Medulla oblongata (tissue), 1 donor: Measurements from ENCODE around the gene ZC3H15.

Source experiments
- DNase-seq: peaks from one replicate; pipeline ENCODE4 v3.0.0-alpha.2; 2015; ENCODE audit errors: extremely low spot score

The ZC3H15 gene

DNA sequence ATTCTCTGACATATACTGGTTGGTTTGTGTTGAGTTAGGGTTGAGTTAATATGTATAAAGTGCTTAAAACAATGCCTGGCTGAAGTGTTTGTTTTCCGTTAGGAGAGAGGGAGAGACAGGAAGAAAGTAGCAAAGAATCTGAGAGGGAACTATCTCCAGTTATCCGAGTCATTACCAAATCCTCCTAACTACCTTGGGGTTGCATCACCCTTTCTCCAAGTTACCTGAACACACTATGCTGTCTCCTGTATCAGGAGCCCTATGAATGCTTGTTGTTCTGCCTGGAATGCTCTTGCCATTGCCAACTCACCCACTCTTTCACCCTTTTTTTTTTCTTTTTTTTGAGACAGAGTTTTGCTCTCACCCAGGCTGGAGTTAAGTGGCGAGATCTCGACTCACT lies 55.9 kb downstream of the ZC3H15 start:
- no peak for DNase-seq

DNA sequence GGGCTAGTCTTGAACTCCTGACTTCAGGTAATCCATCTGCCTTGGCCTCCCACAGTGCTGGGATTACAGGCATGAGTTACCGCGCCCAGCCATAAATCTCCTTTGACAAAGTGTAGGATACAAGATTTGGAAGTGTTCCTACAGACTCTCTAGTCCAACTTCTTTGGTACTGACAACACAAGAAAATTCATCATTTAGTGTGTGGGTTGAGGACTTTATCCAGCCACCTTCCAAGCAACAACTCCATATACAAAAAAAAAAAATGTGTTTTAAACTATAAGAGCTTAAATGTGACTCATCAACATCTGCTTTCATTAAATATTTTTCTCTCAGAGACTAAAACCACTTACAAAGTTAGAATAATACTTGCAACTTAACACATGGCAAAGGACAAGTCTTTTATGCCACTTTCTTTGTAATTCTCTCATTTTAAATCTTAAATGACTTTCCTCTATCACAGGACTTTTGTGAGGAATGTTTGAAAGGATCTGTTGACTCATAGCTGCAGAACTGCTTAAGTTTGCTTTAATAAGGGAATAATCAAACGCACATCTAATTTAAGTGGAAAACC lies 57.6 kb downstream of the ZC3H15 start:
- DNase-seq: no peak

DNA sequence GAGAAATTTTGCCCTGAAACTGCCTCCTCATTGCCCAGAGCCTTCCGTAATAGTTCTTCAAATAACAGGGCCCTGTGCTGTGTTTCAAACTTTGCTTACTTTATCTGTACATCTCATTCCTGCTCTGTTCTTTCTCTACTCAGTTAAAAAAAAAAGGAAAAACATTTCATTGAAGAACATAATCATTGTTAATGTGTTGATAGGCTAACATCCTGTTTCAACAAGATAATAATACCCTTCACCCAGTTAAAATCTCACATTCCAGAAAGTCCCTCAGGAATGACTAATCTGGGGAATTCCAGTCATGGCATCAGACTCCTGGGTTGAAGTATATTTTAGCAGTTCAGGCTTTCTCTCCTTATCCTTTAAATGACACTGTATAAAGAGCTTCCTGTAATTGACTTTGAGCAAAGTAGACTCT lies 58.2 kb downstream of the ZC3H15 start:
- DNase-seq: no peak

GRCh38 chr2:186546846-186547245 lies 60.8 kb downstream of the ZC3H15 start:
- no peak for DNase-seq

GRCh38 chr2:186551323-186552050 lies 65.4 kb downstream of the ZC3H15 start:
- DNase-seq: no peak

- no peak for DNase-seq
Observed at GRCh38 chr2:186554429-186554828, 68.4 kb downstream of the ZC3H15 start.

GRCh38 chr2:186554850-186555671 lies 69.0 kb downstream of the ZC3H15 start:
- no peak for DNase-seq

- DNase-seq: no peak
Observed at GRCh38 chr2:186558512-186559276, 72.6 kb downstream of the ZC3H15 start.
